Activated effector memory CD4-positive, alpha-beta T cell treated with anti-CD3 and anti-CD28 coated beads, Interleukin-2, amount 50 U/mL, for 16 hours (primary cell): ENCODE measurements around the gene HSP90AB1.
A peak's percentile ranks its signal among the peaks of the same experiment; 100 is the strongest.

Experiments
- DNase-seq: peaks from one replicate; pipeline ENCODE4 v3.0.0-alpha.2; 2020

HSP90AB1 gene

GRCh38 chr6:44255871-44256774 lies 9.2 kb downstream of the HSP90AB1 start:
- peak; percentile 70 for DNase-seq

- DNase-seq: no peak
These were observed 9.8 kb downstream of the HSP90AB1 start for GRCh38 chr6:44256775-44257024.

DNA sequence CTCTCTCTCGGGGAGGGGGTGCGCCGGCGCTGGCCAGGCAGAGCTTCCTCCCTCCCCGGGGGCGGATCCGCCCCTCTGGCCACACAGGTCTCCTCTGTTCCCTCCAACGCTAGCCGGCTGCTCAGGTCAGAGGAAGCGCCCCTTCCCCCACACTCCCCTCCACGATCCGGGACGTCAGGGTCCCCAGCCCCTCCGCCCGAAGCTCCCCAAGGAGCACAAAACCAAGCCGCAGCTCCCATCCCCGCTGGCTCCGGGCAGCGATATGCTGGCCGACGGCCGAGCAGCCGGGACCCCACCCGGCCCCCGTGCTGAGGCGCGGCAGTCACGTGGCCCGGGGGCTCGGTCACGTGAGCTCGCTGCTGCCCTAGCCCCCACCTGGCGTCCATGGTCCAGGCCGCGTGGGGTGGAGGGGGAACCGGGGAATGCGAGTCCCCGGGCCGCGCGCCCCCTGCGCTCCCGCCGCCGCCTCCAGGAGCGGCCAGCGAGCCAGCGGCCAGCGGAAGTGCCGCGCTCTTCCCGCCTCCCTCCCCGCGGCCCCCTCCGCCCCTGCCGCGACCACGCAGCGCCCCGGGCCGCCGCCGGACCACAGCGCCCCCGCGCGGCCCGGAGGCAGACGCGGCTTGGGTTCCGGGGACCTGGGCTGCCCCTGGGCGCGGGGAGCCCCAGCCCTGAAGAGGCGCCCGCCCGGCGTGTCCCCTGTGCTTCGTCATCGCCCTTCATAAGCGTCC lies 10.3 kb downstream of the HSP90AB1 start, which contains the start of gene SLC35B2:
Gene SLC35B2, minus strand, starts transcription at position 504 of the 728 bp plus-strand sequence. Its CDS starts 118 bp downstream, at position 386.
- peak; percentile 88 for DNase-seq

- DNase-seq: no peak
These were observed 10.9 kb downstream of the HSP90AB1 start for GRCh38 chr6:44257753-44258324.

- no peak for DNase-seq
These were observed 11.5 kb downstream of the HSP90AB1 start for GRCh38 chr6:44258325-44258863.

DNA sequence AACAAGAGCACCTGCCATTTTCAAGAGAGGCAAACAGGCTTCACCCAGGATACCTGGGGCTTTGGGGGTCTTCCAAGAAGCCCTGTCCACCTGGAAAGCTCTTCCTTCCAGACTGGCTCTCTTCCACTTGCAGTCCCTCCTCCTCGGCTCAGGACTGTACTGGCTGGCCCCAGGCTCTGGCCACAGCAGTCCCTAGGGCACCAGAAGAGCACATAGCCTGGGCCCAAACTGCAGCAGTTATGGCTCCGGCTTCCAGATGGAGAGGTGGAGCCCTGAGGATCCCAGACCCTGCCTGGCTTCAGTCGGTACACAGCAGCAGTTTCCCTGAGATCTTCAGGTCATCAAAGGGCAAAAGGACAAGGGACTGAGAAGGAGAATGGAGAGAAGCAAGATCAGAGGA lies 12.0 kb downstream of the HSP90AB1 start:
- no peak for DNase-seq

DNA sequence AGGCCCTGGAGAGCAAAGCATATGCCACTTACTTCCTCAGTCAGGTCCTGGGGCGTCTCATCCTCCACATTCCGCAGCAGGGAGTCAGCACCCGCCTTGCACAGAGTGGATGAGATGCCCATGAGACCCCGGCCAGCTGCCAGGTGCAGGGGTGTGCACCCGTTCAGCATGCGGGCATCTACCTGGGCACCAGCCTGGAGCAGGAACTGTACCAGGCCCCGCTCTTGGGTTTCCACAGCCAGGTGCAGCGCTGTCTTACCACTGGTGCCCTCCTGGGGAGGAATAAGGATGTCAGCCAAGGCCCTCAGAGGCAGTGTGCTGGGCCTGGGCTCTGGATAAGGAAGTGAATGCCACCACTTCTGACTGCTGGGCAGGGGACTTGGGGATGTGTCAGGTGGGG lies 13.1 kb downstream of the HSP90AB1 start:
- DNase-seq: no peak

DNA sequence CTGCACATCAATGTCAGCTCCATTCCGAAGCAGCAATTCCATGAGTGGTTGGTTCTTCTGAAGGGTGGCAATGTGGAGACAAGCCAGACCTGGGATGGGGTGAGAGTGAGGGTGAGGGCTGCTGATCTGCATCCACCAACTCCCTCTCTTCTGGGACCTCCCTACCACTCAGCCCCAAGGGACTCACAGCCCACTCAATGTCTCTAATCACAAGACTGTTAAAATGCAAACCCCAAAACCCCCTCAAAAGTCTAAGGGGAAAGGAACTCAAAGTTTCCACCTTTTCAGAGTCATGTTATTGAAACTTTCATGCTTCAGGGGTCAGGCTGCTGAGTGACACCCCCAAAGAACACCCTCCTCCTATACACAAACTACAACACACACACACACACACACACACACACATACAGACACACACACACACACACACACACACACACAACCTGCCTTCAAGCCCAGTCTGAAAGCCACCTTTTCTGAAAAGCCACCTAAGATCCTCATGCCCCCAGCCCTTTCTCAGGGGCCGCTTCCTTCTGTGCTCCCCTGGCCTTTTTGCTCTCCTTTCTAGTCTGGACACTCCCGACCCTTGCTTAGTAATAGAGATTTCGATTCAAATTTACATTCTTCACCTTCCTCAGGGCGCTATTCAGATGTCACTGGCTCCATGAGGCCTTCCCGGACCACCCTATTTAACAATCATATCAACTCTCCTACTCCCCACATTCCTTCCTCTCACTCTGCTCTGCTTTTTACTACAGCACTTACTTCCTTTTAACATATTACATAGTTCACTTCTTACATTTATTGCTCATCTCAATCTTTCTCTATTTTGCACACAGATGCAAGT lies 13.8 kb downstream of the HSP90AB1 start:
- no peak for DNase-seq

DNA sequence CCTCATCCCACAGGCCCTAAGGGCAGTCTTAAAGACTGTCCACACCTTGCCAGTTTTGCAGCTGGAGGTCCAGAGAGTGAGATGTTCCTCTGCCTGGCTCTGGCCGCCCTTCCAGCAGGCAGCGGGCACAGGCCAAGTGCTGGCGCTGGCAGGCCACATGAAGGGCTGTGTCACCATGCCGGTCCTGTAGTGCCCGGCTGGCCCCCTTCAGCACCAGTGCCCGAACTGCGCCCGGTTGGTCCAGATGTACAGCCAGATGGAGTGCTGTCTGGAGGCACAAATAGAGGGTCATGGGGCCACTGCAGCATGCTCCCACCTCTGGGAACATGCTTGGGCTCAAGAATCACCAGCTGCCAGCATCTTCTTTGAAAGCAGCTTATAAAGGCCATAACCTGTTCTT lies 14.7 kb downstream of the HSP90AB1 start:
- DNase-seq: no peak

GRCh38 chr6:44262467-44263353 lies 15.8 kb downstream of the HSP90AB1 start:
- no peak for DNase-seq

GRCh38 chr6:44263354-44264100 lies 16.6 kb downstream of the HSP90AB1 start:
- DNase-seq: peak; percentile 82

DNA sequence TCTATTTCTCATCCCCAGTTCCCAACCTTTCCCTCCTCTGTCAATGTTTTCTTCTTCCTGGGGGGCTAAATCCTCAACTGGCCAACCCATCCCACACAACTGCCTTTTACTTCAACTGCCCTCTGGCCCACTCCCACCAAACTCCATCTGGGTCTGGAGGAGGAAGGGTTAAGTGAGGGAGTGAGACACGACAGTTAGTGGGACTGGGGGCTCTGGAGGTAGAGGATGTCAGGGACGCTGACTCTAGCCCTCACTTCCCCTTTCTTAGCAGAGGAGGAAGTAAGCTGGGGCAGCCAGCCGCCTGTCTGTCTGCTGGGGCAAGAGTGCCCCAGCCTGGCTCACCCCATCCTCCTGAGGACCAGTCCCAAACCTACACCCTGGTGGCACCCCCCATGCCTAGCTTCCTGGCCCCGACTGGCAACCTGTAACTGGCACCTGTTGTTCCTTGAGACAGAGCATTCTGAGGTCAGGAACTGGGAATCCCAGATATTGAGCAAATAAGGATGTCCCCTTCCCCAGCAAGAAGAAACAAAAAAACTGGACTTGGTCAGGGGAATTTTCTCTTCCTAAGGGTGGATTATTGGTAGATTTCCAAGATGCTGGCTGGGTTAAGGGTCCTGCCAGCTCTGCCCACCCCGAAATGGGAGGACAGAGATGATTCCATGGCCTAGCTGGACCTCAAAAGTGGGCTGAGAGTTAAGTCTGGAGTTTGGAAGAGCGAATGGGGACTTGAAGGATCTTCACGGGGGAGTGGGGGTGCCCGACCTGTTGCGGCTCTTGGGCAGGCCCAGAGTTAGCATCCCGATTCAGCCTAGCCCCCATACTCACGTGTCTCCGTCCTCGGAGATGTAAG lies 17.5 kb downstream of the HSP90AB1 start:
- DNase-seq: peak; percentile 79

GRCh38 chr6:44265007-44265721 lies 18.3 kb downstream of the HSP90AB1 start, which contains the start of gene NFKBIE:
Gene NFKBIE, minus strand, starts transcription at chr6:44265551. Its CDS starts 205 bp downstream, at chr6:44265346.
- DNase-seq: peak; percentile 99

- DNase-seq: no peak
These were observed 18.9 kb downstream of the HSP90AB1 start for GRCh38 chr6:44265722-44266233.

DNA sequence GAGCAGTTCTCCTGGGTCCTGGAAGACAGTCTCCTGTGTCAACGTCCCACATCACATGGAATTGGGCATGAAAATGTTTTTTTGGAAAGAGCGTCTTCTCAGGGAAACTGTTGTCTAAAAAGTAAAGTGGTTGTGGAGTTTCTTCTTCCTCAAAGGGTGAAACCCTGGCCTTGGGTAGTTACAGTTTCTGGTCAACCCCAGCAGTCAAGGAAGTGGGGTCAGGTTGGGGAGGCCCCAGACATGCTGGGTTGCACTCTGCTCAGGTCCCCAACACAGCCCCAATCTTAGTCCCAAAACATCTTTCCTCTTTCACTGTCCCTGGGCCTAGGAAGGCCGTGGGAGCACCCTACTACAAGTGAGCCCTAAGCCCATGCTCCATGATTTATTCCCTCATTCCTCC lies 19.4 kb downstream of the HSP90AB1 start:
- no peak for DNase-seq

DNA sequence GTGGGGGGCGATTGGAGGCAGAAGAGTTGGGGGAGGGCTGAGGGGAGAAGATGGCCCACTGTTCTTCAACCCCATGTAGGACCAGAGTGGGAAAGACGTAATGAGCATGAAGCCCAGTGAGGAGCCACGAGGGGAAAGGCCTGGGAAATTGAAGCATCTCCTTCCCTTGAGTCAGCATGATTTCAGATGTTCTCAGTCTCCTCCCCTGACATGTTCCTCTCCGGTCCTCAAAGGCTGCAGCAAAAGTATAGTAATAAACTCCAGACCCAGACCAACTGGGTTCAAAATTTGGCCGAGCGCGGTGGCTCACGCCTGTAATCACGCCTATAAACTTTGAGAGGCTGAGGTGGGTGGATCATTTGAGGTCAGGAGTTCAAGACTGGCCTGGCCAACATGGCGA lies 20.4 kb downstream of the HSP90AB1 start:
- no peak for DNase-seq

DNA sequence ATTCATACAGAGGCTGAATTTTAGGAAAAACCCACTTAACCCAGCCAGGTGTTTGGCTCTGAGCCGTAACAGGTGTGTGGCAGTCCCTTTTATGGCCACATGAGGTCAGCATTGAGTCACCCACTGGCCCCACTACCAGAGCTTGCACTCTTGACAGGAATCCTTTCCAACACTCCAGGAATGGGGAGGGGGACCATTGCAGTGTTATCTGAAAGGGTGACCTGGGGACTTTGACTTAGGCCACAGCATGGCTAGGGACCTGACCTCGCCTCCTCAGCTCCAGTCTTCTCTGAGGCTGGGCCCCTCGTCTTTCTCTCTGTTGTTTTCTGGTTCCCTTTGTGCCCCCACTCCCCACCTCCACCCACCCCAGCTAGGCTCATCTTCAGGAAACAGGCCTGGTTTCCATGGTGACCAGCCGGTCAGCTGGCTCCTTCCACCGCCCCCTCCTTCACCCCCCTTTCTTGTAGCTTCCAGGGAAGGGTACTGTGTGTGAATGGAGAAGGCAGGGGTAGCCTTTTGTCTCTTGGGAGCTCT lies 21.3 kb downstream of the HSP90AB1 start:
- peak; percentile 86 for DNase-seq

DNA sequence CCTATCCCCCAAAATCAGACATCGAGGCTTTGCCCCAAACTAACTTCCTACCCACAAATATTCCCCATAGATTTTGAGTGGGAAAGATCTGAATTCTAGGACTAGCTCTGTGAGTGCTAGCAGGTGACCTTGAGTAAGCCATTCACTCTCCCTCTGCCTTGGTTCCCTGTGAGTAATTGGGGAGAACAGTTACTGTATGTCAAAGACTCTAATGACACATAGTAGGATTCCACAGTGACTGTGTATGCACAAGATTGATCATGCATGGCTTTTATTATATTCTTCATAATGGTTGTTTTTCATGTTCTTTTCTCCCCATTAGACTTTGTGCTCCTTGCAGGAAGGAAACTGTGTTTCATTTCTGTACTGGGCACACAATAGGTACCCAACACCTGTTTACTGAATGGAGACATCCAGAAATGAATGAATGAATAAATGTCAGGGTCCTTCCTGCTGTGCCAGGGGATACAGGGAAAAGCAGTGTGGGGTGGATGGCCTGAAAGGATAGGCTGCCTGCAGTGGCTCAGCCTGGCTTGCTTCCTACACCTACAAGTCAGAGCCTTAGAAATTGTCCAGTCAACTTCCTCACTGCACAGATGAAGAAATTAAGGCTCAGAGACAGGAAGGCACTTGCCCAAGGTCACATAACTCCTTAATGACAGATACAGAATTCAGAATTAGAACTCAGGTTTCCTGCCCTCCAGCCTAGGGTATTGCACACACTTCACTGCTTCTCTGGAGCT lies 22.4 kb downstream of the HSP90AB1 start:
- no peak for DNase-seq
